Osteocyte (in vitro differentiated cells): ENCODE data around the gene PDCL3. TPM values are rescaled to one million over a fixed set of nuclear protein-coding genes. Genes with fewer than 3 reads are reported as not detected.

Experiments used
- DNase-seq: peaks from one replicate; pipeline ENCODE4 v3.0.0; 2021; ENCODE audit warnings: mixed read lengths; ENCODE audit not compliant: unreplicated experiment; ENCODE audit errors: extremely low spot score
- H3K27ac Mint-ChIP-seq: one replicate; pipeline ENCODE4 v1.8.0; 2021; ENCODE audit warnings: mild to moderate bottlenecking, mixed read lengths; ENCODE audit not compliant: unreplicated experiment
- H3K27me3 Mint-ChIP-seq: one replicate; pipeline ENCODE4 v1.8.0; 2021; ENCODE audit warnings: mixed read lengths; ENCODE audit not compliant: unreplicated experiment
- H3K36me3 Mint-ChIP-seq: one replicate; pipeline ENCODE4 v1.8.0; 2021; ENCODE audit warnings: mixed read lengths; ENCODE audit not compliant: unreplicated experiment
- H3K4me1 Mint-ChIP-seq: one replicate; pipeline ENCODE4 v1.8.0; 2021; ENCODE audit warnings: mixed read lengths; ENCODE audit not compliant: unreplicated experiment
- H3K4me3 Mint-ChIP-seq: one replicate; pipeline ENCODE4 v1.8.0; 2021; ENCODE audit warnings: mild to moderate bottlenecking, moderate library complexity, mixed read lengths; ENCODE audit not compliant: unreplicated experiment
- H3K9me3 Mint-ChIP-seq: one replicate; pipeline ENCODE4 v1.8.0; 2021; ENCODE audit warnings: mixed read lengths; ENCODE audit not compliant: unreplicated experiment
- long read RNA-seq: library from polyadenylated mRNA; unstranded; transcript quantifications from one replicate; pipeline ENCODE4 v2.0.0, GENCODE V29; 2021
- total RNA-seq: library from RNA; stranded (reverse); gene quantifications from 2 replicates; pipeline ENCODE4 v1.2.1, GENCODE V29; 2021
- TF ChIP-seq, protein P1 (sequence below): fragments of 200-600 bp; sonication (generic); IDR thresholded peaks from 2 replicates; pipeline ENCODE4 v1.5.0; 2021; ENCODE audit warnings: antibody characterized with exemption, mild to moderate bottlenecking, moderate library complexity

Gene PDCL3
- 20.4 and 22.1 TPM in 2 replicates for total RNA-seq
- long read RNA-seq, transcript PDCL3-201 (6 exons, 1,337 nt) = major isoform, 73 of 87 reads
- long read RNA-seq, partial matches to known transcripts = 0 of 87 reads
- long read RNA-seq, other reads (novel, unspliced or antisense) = 14 of 87 reads

DNA sequence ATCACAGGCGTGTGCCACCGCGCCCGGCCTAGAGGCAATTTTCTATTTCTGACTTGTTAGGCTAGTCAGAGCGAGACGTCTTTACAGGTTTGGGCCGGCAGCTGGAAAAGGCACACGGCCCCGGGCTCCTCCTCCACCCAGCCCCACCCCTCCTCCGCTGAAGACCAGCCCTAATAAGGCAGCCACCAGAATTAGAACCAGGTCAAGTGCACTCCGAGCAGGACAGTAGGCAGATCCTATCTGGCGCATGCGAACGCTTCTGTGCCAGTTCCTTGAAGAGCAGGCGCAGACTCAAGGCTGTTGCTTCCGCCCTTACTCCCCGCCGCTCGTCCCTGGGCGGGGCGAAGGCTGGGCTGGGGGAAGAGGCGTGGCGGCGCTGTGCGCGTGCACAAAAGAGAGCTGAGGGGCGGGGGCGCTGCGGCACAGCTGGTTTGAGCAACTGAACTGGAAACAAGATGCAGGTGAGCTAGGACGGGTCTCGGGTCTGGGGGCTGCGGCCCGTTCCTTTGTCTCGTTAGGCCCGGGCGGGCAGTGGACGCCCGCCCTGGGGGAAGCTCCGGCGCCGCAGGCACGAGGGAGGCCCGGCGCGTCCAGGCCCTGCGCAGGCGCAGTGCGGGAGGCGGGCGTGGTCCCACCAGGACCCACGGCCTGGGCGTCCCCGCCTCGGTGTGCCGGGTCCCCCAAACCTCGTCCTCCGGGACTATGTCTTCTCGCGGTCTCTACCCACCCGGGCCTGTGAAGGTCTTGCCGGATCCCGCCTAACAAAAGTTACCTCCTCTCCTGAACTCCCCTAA is at the start of gene PDCL3:
Gene PDCL3 (plus strand): TSS at position 381 of the 794 bp plus-strand sequence. CDS start 75 bp downstream, at position 456.
- H3K4me3 Mint-ChIP-seq = peak within 1 kb of the TSS; percentile 93
- peaks cover 10% of the 10 kb centered on the region for H3K27me3 Mint-ChIP-seq
- H3K36me3 Mint-ChIP-seq = peaks cover 2% of the 10 kb centered on the region
- H3K4me1 Mint-ChIP-seq = peaks cover 17% of the 10 kb centered on the region
- peak within 1 kb of the TSS; percentile 99 for H3K27ac Mint-ChIP-seq
- DNase-seq = peak; percentile 98
- TF ChIP-seq, protein P1, sequence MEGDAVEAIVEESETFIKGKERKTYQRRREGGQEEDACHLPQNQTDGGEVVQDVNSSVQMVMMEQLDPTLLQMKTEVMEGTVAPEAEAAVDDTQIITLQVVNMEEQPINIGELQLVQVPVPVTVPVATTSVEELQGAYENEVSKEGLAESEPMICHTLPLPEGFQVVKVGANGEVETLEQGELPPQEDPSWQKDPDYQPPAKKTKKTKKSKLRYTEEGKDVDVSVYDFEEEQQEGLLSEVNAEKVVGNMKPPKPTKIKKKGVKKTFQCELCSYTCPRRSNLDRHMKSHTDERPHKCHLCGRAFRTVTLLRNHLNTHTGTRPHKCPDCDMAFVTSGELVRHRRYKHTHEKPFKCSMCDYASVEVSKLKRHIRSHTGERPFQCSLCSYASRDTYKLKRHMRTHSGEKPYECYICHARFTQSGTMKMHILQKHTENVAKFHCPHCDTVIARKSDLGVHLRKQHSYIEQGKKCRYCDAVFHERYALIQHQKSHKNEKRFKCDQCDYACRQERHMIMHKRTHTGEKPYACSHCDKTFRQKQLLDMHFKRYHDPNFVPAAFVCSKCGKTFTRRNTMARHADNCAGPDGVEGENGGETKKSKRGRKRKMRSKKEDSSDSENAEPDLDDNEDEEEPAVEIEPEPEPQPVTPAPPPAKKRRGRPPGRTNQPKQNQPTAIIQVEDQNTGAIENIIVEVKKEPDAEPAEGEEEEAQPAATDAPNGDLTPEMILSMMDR = peak; percentile 31
- no peaks in the 10 kb centered on the region for H3K9me3 Mint-ChIP-seq

DNA sequence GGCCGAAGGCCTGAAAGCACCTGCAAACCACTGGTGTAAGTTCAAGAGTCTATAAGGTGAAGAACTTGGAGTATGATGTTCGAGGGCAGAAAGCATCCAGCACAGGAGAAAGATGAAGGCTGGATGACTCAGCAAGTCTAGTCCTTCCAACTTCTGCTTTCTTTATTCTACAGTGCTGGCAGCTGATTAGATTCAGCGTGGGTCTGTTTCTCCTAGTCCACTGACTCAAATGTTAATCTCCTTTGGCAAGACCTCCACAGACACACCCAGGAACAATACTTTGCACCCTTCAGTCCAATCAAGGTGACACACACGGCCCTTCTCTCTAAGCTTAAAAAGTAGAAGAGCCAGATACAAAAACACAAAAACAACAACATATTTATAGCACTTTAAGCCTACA is 49.1 kb upstream of the PDCL3 start:
- TF ChIP-seq, protein P1 = no peak
- Mint-ChIP-seq H3K27ac (no peak overlapping the region), H3K27me3 (peaks cover 46% of the 10 kb centered on the region), H3K4me3 (no peak overlapping the region), H3K9me3 (no peaks in the 10 kb centered on the region), H3K36me3 (no peaks in the 10 kb centered on the region), H3K4me1 (no peaks in the 10 kb centered on the region)
- DNase-seq = peak; percentile 19

DNA sequence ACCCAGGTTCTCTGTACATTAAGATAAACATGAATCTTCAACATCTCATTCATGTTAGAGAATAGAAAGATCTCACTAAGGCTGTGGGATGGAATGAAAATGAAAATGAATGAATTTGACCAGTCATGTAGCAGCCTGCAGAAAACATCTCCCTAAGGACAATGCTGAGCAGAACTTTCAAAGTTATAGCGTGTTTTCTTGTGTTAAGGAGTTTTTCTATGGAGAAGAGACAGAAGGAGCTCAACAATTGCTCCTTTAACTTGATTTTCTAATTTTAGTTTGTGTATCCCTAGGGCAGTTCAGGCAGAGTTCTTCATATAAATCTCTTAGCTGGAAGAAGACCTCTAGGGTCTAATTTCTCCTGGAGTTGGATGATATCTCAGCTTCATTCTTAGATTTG is 45.2 kb upstream of the PDCL3 start:
- no peak for DNase-seq
- H3K4me1 Mint-ChIP-seq = no peaks in the 10 kb centered on the region
- H3K27ac Mint-ChIP-seq = no peak overlapping the region
- TF ChIP-seq, protein P1 = no peak
- no peak overlapping the region for H3K4me3 Mint-ChIP-seq
- H3K9me3 Mint-ChIP-seq = no peaks in the 10 kb centered on the region
- no peaks in the 10 kb centered on the region for H3K36me3 Mint-ChIP-seq
- H3K27me3 Mint-ChIP-seq = peaks cover 27% of the 10 kb centered on the region

DNA sequence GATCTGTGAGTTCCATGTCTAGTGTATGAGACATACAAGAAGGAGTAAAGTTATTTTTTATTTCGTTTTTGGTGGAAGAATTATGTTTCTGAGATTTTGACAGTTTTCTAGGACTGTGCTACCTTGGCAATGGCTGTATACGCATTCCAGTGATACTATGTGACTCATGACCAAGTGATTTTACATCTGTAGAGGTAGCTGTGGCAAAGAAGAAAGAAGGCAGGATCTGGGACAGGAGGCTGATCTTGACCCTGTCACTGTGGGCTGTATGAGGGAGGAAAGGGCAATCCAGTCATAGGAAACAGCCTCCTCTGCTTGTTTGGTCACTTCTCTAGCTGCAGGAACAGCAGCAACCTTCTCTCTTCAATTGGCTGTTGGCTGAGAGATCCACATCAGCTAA is 44.0 kb upstream of the PDCL3 start:
- no peaks in the 10 kb centered on the region for H3K36me3 Mint-ChIP-seq
- H3K27ac Mint-ChIP-seq = no peak overlapping the region
- no peaks in the 10 kb centered on the region for H3K4me1 Mint-ChIP-seq
- TF ChIP-seq, protein P1 = no peak
- H3K4me3 Mint-ChIP-seq = no peak overlapping the region
- H3K9me3 Mint-ChIP-seq = no peaks in the 10 kb centered on the region
- no peak for DNase-seq
- H3K27me3 Mint-ChIP-seq = peaks cover 17% of the 10 kb centered on the region

DNA sequence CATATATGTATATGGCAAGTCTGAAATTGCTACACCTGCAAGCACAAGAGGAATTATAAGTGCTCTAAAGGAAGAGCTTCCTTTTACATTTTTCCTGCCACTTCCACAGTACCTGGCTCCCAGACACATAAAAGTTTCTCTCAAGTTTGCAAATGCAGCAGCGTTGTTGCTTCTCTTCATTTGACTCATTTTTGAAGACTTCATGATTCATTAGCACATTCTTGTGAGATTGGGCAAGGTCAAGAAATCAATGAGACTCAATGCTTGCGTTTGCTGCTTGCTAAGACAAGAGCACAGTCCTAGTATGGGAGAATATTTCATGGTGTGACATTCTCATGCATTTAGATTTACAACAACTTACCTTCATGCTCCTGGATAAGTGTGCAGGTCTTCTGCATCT is 42.6 kb upstream of the PDCL3 start:
- TF ChIP-seq, protein P1 = no peak
- H3K27me3 Mint-ChIP-seq = peaks cover 16% of the 10 kb centered on the region
- no peak overlapping the region for H3K27ac Mint-ChIP-seq
- H3K9me3 Mint-ChIP-seq = no peaks in the 10 kb centered on the region
- no peak overlapping the region for H3K4me3 Mint-ChIP-seq
- no peaks in the 10 kb centered on the region for H3K36me3 Mint-ChIP-seq
- peak; percentile 4 for DNase-seq
- no peaks in the 10 kb centered on the region for H3K4me1 Mint-ChIP-seq
